B cell (primary cell): ENCODE measurements around the gene MOB3C.

Experiments
- CTCF ChIP-seq: fragments of 200-600 bp; IDR thresholded peaks from one replicate; pipeline ENCODE4 v1.8.0; 2022; ENCODE audit warnings: antibody characterized with exemption, mild to moderate bottlenecking
- EZH2 ChIP-seq: IDR thresholded peaks from 2 replicates; pipeline ENCODE4 v1.6.1; 2012; ENCODE audit warnings: borderline replicate concordance, low read depth, mild to moderate bottlenecking, moderate library complexity, low read length; ENCODE audit not compliant: insufficient read depth, poor library complexity, severe bottlenecking

GRCh38 chr1:46611691-46612221 lies 4.9 kb downstream of the MOB3C start:
- TF ChIP-seq EZH2 (no peak), CTCF (no peak)
